ENCODE results near the gene DDX28. TPM values are rescaled to one million over a fixed set of nuclear protein-coding genes. Genes with fewer than 3 reads are reported as not detected.
A peak's percentile ranks its signal among the peaks of the same experiment; 100 is the strongest.

Gene DDX28
- total and polyA plus RNA-seq, 9 of the 15 experiments (the other 6 are each of a cell fraction or from before 2014, with no cell fraction given), result 2.8 to 24.5 (median 15.9) TPM

- peak; percentile 55; the same call in 1 of the 2 replicates for TF ChIP-seq ZNF740 (CRISPR knock-in tag; IDR thresholded peaks at IDR 0.05)
- no peak for TF ChIP-seq ZNF740 (tag; IDR thresholded peaks at IDR 0.05)
- TF ChIP-seq BMI1 (IDR thresholded peaks at IDR 0.05; ENCODE audit: low read length), result no peak
- TF ChIP-seq ZNF766 (CRISPR knock-in tag; conservative IDR thresholded peaks at IDR 0.05), result no peak; the same call in 1 of the 2 replicates
- no peak for TF ChIP-seq NFYB (IDR thresholded peaks at IDR 0.05; ENCODE audit: extremely low read depth, insufficient read length)
- no peak for TF ChIP-seq ZNF3 (CRISPR knock-in tag; IDR thresholded peaks at IDR 0.05)
- peak; percentile 98 for TF ChIP-seq EP400 (IDR thresholded peaks at IDR 0.05)
- no peak for TF ChIP-seq SIN3A (IDR thresholded peaks at IDR 0.05; ENCODE audit: borderline replicate concordance in 2 of 2, control insufficient read depth in 1 of 2, low read depth in 2 of 2, low read length in 2 of 2)
- no peak for TF ChIP-seq HNRNPUL1 (IDR thresholded peaks at IDR 0.05; ENCODE audit: low read length)
- no peak for TF ChIP-seq JUNB (CRISPR knock-in tag; conservative IDR thresholded peaks at IDR 0.05)
- TF ChIP-seq CCAR2 (IDR thresholded peaks at IDR 0.05; ENCODE audit: low read depth, low read length), result no peak
- no peak for TF ChIP-seq FOXJ2 (tag; IDR thresholded peaks at IDR 0.05)
- 0 out of 2 replicates have a peak, but pooled peaks have one; percentile 60 for TF ChIP-seq OTX1 (CRISPR knock-in tag; IDR thresholded peaks at IDR 0.05)
- peak; percentile 51 for TF ChIP-seq ETV5 (CRISPR knock-in tag; IDR thresholded peaks at IDR 0.05; ENCODE audit: low read depth)
- TF ChIP-seq SMARCB1 (IDR thresholded peaks at IDR 0.05; ENCODE audit: insufficient read length, low read depth), result no peak
- peak in 1 of 2 experiments; percentile 37; a peak in 1 of 4 replicates for TF ChIP-seq FOXK2 (conservative IDR thresholded peaks at IDR 0.05 in 1 of 2, IDR thresholded peaks at IDR 0.05 in 1 of 2; ENCODE audit: low read depth in 2 of 2)
- no peak for TF ChIP-seq DDX20 (tag; IDR thresholded peaks at IDR 0.05; ENCODE audit: low read depth)
- TF ChIP-seq IFI16 (CRISPR knock-in tag; IDR thresholded peaks at IDR 0.05), result no peak
- TF ChIP-seq THRA (IDR thresholded peaks at IDR 0.05), result no peak
- TF ChIP-seq SMARCA5 (IDR thresholded peaks at IDR 0.05), result no peak
- peak; percentile 60 for TF ChIP-seq POLR2B (IDR thresholded peaks at IDR 0.05; ENCODE audit: low read depth, partially characterized antibody)
- peak; percentile 57 for TF ChIP-seq ARID2 (IDR thresholded peaks at IDR 0.05)
- peak in 1 of 2 experiments; percentile 16; a peak in 2 of 4 replicates for TF ChIP-seq ZMIZ1 (IDR thresholded peaks at IDR 0.05; ENCODE audit: low read depth in 2 of 2, low read length in 2 of 2)
Measured at GRCh38 chr16:67993207-67994039, 29.6 kb downstream of the DDX28 start (continued).

Data from K562 (cell line).